Measurements from ENCODE around the gene TTYH3. TPM values are rescaled to one million over a fixed set of nuclear protein-coding genes. Genes with fewer than 3 reads are reported as not detected.

The TTYH3 gene
- total and polyA plus RNA-seq, 8 donors: 82.9 to 153 (median 111) TPM

DNA sequence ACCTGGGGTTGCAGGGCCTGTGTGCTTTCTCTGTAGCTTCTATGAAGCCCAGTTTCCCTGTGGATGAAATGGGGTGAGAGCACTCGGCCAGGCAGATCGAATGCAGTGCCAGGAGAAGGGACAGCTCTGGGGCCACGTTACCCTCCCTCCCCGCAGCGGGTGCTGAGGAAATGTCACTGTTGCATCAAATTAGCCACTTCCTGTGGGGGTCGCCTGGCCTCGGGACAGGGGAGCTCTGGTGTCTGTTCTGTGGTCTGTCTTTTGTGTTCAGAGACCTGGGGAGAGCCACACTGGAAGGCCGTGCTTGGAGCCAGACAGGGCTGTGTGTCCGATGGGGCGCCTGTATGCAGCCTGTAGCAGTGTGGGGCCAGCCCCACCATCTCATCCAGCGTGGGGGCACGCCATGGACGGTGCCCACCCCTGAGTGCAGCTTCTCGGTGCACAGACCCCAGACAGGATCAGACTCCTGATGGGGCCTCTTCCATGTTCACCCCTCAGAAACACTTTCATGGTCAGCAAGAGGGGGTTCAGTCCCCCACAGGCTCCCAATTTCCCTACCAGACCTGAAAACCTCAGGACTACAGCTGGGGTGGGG is 13.6 kb downstream of the TTYH3 start:
- ATAC-seq: no peak
- Histone ChIP-seq H3K36me3 (peaks cover 0 to 39% of the 10 kb centered on the region in 2 donors), H3K4me1 (peaks cover 35 to 70% of the 10 kb centered on the region in 2 donors), H3K27ac (peak overlapping the region in 1 of 2 donors; percentile 34), H3K27me3 (no peaks in the 10 kb centered on the region), H3K9me3 (no peaks in the 10 kb centered on the region), H3K4me3 (no peak overlapping the region)
- intact Hi-C loops (cut with DNase I): no loop called here
- TF ChIP-seq, protein P1, sequence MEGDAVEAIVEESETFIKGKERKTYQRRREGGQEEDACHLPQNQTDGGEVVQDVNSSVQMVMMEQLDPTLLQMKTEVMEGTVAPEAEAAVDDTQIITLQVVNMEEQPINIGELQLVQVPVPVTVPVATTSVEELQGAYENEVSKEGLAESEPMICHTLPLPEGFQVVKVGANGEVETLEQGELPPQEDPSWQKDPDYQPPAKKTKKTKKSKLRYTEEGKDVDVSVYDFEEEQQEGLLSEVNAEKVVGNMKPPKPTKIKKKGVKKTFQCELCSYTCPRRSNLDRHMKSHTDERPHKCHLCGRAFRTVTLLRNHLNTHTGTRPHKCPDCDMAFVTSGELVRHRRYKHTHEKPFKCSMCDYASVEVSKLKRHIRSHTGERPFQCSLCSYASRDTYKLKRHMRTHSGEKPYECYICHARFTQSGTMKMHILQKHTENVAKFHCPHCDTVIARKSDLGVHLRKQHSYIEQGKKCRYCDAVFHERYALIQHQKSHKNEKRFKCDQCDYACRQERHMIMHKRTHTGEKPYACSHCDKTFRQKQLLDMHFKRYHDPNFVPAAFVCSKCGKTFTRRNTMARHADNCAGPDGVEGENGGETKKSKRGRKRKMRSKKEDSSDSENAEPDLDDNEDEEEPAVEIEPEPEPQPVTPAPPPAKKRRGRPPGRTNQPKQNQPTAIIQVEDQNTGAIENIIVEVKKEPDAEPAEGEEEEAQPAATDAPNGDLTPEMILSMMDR (IDR thresholded peaks at IDR 0.05): no peak
- peak in 1 of 4 donors; percentile 72 for DNase-seq

DNA sequence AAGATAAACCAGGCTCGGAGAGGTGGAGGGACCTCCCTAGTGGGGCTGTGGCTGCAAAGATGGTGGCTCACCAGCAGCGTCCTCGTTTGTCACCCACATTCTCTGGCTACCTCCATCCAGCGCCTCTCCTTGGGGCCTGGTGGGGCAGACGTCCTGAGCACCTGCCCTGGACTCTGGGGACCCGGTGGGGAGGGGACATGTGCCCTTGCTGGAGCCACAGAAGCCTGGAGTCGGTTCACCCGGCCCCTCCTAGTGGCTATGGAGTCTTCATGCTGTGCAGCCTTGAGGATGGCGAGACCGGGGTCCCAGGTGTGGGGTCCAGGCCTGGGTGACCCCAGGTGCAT is 14.5 kb downstream of the TTYH3 start:
- Histone ChIP-seq H3K27ac (no peak overlapping the region), H3K4me1 (peaks cover 26 to 61% of the 10 kb centered on the region in 2 donors), H3K36me3 (peaks cover 0 to 49% of the 10 kb centered on the region in 2 donors), H3K4me3 (no peak overlapping the region), H3K9me3 (no peaks in the 10 kb centered on the region), H3K27me3 (no peaks in the 10 kb centered on the region)
- TF ChIP-seq, protein P1 (IDR thresholded peaks at IDR 0.05): no peak
- intact Hi-C loops (cut with DNase I): no loop called here
- DNase-seq (no peak), ATAC-seq (no peak)

DNA sequence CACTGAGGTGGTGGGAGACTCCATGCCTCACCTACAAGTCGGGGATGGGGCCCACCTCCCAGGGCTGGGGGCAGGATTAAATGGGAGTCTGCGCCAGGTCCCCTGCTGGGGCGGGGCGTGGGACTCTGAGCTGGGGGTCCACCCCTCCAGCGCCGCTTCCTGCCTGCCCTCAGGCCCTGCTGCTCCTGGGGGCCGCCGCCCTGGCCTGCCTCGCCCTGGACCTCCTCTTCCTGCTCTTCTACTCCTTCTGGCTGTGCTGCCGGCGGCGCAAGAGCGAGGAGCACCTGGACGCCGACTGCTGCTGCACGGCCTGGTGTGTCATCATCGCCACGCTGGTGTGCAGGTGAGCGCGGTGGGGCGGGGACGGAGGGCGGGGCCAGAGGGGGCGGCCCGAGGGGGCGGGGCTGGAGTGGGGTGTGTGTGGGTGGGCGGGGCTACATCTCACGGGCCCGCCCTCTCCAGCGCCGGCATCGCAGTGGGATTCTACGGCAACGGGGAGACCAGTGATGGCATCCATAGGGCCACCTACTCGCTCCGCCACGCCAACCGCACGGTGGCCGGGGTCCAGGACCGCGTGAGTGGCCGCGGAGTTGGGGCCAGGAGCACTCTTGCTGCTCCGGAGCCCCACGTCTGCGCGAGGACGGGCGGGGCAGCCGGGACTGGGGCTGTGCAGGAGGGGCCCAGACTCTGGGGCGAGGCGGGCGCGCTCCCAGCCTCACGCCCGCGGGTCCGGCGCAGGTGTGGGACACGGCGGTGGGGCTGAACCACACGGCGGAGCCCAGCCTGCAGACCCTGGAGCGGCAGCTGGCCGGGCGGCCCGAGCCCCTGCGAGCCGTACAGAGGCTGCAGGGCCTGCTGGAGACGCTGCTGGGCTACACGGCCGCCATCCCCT is 15.1 kb downstream of the TTYH3 start:
- Histone ChIP-seq H3K4me3 (no peak overlapping the region), H3K4me1 (peaks cover 21 to 55% of the 10 kb centered on the region in 2 donors), H3K9me3 (no peaks in the 10 kb centered on the region), H3K36me3 (peaks cover 0 to 55% of the 10 kb centered on the region in 2 donors), H3K27me3 (no peaks in the 10 kb centered on the region), H3K27ac (no peak overlapping the region)
- no peak for ATAC-seq
- TF ChIP-seq, protein P1 (IDR thresholded peaks at IDR 0.05): no peak
- intact Hi-C loops (cut with DNase I): no loop called here
- DNase-seq: peak in 1 of 4 donors; percentile 74

DNA sequence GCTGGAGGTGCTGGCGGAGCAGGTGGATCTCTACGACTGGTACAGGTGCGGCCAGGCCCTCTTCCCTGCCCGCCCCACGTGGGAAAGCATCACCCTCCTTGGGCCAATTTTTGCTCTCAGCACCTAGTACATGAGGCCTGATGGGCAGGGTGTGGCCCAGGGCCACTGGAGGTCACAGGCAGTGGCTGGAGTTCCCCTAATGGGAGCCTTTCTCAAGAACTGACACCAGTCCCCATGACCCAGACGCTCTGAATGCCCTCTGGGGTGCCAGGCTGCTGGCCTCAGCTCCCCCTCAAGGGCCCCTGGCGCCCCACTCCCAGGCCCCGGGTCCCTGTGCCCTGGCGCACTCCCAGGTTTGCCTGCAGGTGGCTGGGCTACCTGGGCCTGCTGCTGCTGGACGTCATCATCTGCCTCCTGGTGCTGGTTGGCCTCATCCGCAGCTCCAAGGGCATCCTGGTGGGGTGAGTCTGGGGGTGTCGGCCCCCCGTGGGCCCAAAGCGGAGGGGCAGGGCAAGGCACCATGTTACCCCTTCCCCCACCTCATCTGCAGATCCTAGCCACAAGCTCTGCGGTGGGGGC is 15.9 kb downstream of the TTYH3 start:
- intact Hi-C loops (cut with DNase I): no loop called here
- Histone ChIP-seq H3K4me3 (no peak overlapping the region), H3K36me3 (peaks cover 0 to 59% of the 10 kb centered on the region in 2 donors), H3K4me1 (peaks cover 16 to 47% of the 10 kb centered on the region in 2 donors), H3K9me3 (no peaks in the 10 kb centered on the region), H3K27me3 (no peaks in the 10 kb centered on the region), H3K27ac (no peak overlapping the region)
- TF ChIP-seq, protein P1 (IDR thresholded peaks at IDR 0.05): no peak
- ATAC-seq (peak; percentile 11), DNase-seq (peak in 1 of 4 donors; percentile 74)

Data from left lung (tissue), 10 donors.